ENCODE measurements around the gene SMIM44. TPM values are rescaled to one million over a fixed set of nuclear protein-coding genes. Genes with fewer than 3 reads are reported as not detected.
A peak's percentile ranks its signal among the peaks of the same experiment; 100 is the strongest.

The SMIM44 gene
- total and polyA plus RNA-seq, 9 of the 15 experiments (the other 6 are each of a cell fraction or from before 2014, with no cell fraction given): not detected

GRCh38 chr19:3520166-3521103, 37.2 kb upstream of the SMIM44 start (continued):
- TF ChIP-seq ZNF407 (IDR thresholded peaks at IDR 0.05; ENCODE audit: low read depth) (no peak), HMBOX1 (IDR thresholded peaks at IDR 0.05) (no peak), HMG20B (CRISPR knock-in tag; IDR thresholded peaks at IDR 0.05) (no peak), ZBTB33 (CRISPR knock-in tag; IDR thresholded peaks at IDR 0.05) (peak; percentile 93), FOXK2 (conservative IDR thresholded peaks at IDR 0.05 in 1 of 2, IDR thresholded peaks at IDR 0.05 in 1 of 2; ENCODE audit: low read depth in 2 of 2) (peak; percentile 28 to 60; a peak in 2 of 4 replicates), NKRF (IDR thresholded peaks at IDR 0.05; ENCODE audit: borderline replicate concordance) (peak; percentile 80; the same call in 1 of the 2 replicates), TRIM28 (IDR thresholded peaks at IDR 0.05) (peak; percentile 32; the same call in 1 of the 2 replicates), HDGF (IDR thresholded peaks at IDR 0.05) (peak; percentile 95), ESRRA (IDR thresholded peaks at IDR 0.05; ENCODE audit: borderline replicate concordance, low read depth) (peak; percentile 93; the same call in 1 of the 2 replicates), SAFB (IDR thresholded peaks at IDR 0.05; ENCODE audit: borderline replicate concordance, low read depth, low read length) (no peak), ETS2 (tag; IDR thresholded peaks at IDR 0.05; ENCODE audit: borderline replicate concordance, poor library complexity, severe bottlenecking) (no peak), ZNF79 (CRISPR knock-in tag; IDR thresholded peaks at IDR 0.05; ENCODE audit: low read depth) (no peak), FOXA1 (IDR thresholded peaks at IDR 0.05; ENCODE audit: borderline replicate concordance) (no peak)

Data from K562 (cell line).